Glomerular visceral epithelial cell (primary cell): ENCODE results near the gene FKBP15.

Experiments
- DNase-seq: peaks from one replicate; pipeline ENCODE4 v3.0.0-alpha.2; 2016; ENCODE audit errors: extremely low spot score

The FKBP15 gene

DNA sequence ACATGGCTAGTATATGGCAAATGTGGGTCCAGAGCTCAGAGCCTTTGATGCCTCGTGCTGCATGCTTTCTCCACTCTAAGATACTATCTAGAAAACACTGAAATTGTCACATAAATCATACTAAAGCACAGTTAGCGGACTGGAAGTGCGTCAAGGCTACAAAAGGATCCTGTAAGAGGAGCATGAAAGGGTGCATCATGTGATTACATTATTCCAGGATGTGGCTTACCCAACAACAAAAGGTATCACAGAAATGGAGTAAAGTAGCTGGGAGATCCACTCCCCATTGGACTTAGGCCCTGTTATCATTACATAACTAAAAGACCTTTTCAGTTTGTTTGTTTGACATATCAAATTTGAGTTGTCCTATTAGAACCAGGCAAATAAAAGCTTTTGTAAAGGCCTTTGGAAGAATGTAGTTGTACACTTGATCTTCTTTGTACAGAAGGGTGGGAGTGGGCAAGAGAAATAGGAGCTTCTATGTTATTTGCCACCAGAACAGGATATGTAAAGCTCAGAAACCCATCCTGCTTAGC, 7.1 kb upstream of the FKBP15 start:
- DNase-seq: no peak

- DNase-seq: no peak
Observed at GRCh38 chr9:113227436-113227835, 6.4 kb upstream of the FKBP15 start.

DNA sequence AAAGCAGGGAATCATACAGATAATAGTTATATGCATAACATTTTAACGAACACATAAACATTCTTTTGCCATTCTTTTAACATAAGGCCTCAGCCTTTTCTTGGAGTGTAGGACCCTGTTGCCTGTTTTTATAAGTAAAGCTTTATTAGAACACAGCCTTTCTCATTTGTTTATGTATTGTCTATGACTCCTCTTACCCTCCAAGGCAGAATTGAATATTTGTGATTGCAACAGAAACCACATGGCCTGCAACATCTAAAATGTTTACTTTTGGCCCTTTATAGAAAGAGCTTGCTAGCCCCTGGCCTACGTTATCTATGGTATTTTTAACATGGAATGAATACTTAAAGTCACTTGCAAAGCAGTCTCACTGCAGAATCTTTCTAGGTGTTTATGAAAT, 2.9 kb upstream of the FKBP15 start:
- no peak for DNase-seq

- peak; percentile 13 for DNase-seq
Observed at GRCh38 chr9:113222482-113222841, 1.4 kb upstream of the FKBP15 start.

GRCh38 chr9:113221800-113222481, 864 bp upstream of the FKBP15 start:
- DNase-seq: no peak

- no peak for DNase-seq
Observed at GRCh38 chr9:113220467-113221002, 542 bp downstream of the FKBP15 start.

- peak; percentile 56 for DNase-seq
Observed at GRCh38 chr9:113219969-113220368, 1.1 kb downstream of the FKBP15 start.

GRCh38 chr9:113219186-113219936, 1.7 kb downstream of the FKBP15 start:
- no peak for DNase-seq

DNA sequence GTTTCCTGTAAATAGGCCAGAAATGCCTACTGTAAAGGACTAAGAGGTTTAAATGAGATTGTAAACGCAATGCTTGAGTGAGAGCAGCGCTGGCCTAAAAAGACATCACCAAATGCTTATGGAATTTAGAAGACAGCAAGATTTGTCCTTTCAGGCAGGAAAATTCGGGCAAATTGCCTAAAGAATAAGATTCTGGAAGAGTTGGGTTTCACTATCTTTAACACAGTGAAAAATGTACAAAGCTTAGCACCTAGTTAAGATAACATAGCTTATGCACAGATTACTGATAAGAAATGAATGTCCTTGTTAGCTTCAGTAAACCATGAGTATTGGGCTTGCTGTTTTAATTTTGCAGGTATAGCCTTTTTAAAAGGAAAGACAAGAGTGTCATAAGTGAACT, 4.7 kb downstream of the FKBP15 start:
- DNase-seq: no peak

- DNase-seq: peak; percentile 48
Observed at GRCh38 chr9:113215132-113215531, 5.9 kb downstream of the FKBP15 start.

- no peak for DNase-seq
Observed at GRCh38 chr9:113210815-113211214, 10.3 kb downstream of the FKBP15 start.

GRCh38 chr9:113205861-113206260, 15.2 kb downstream of the FKBP15 start:
- no peak for DNase-seq

DNA sequence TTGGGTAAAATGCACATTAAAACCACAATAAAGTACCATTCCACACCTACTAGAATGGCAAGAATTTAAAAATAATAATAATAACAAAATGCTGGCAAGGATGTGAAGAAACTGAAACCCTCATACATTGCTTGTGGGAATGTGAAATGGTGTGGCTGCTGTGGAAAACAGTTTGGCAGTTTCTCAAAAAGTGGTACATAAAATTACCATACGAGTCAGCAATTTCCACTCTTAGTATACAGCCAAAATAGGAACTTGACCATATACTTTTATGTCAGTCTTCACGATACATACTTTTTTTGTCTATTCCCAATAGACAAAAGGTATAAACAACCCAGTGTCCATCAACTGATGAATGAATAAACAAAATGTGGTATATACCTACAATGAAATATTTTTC, 15.6 kb downstream of the FKBP15 start:
- no peak for DNase-seq

DNA sequence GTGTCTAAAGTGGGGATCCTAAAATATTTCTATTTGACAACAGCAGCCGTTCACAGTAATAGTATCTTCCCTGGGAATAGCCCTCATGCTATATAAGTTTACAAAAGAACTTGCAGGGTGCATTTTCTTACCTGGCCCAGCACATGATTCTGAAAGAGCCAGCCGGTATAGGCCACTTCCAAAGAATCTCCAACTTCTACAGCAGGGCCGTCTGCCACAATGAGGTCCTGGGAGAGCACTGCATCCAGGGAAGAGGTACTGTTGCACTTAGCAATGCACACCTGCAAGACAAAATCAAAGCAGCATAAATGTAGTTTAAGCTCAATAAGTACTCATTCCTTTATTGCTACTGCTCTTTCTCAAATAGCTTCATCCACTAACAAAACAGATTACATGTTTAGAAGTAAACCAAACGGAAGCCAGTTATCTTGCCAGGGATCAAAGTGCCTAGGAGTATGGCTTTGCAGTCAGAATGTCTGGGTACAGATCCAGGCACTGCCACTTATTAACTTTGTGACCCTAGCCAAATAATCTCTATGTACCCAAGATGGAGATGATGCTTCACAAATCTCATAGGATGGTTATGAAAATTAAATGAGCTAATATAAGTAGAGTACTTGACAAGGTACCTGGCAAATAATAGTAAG, 21.3 kb downstream of the FKBP15 start:
- DNase-seq: no peak

GRCh38 chr9:113192455-113192854, 28.6 kb downstream of the FKBP15 start:
- DNase-seq: no peak

GRCh38 chr9:113187929-113188595, 33.0 kb downstream of the FKBP15 start:
- peak; percentile 75 for DNase-seq

DNA sequence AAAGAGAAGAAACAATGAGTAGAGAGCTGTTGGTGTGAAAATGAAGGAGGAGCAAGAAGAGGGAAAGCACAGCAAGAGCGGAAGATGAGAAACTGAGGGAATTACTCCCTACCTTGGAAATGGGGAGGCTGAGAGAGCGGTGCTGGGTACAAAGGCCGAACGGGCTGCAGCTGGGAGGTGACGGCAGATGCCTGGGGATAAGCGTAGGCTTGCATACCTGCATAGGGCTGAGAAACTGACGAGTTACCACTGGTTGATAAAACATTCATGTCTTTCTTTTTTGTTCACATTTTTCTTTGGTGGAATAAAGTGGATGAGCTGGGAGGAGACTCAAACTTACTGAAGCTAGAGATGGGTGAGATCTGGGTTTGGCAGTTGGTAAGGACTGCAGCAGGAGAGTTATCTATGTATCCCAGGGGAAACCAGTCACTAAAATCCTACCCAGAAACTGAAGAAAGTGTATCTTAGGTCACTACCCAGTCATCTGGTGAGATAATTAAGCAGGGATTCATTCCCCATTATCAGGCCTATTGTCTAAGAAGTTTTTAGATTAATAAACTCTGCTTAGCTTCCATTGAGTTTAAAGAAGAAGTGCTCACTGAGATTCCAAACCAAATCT, 34.8 kb downstream of the FKBP15 start:
- DNase-seq: no peak

DNA sequence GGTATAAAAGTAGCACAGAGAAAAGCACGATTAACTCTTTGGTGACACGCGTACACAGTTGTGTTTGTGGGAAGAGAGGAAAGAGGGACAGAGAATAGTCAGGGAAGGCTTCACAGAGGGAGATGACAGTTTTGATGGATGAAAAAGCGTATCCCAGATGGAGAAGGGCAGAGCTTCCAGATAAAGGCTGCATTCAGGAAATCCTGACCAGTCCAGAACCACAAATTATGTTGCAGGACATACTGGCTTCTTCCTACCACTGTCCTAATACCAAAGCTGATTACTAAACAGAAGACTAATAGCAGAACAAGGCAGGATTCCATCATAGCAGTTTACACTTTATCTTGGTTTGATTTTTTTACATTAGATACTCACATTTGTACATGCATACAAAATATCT, 35.8 kb downstream of the FKBP15 start:
- DNase-seq: no peak

- DNase-seq: no peak
Observed at GRCh38 chr9:113184539-113184938, 36.5 kb downstream of the FKBP15 start.

DNA sequence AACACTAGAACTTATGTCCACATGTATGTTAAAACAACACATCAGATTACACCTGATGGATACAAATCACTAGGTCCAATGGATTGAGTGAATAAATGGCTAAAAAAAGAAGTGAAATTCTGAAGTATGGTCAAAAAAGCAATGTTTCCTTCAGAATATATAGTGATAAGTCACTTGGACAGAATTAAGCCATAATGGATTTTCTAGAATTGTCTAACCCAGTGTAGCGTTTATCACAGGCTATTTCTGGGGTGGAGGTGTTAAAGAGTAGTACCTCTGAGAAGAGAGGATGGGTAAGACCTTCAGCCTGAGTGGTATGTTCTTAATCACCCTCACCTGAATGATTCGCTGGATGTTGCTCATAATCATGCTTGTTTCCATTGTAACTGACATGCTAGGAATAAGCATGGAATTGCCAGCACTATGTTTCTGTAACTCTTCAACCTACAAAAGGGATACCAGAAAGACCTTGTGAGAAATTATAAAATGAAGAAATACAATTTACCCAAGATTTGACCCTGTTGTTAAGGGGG, 37.1 kb downstream of the FKBP15 start:
- no peak for DNase-seq

DNA sequence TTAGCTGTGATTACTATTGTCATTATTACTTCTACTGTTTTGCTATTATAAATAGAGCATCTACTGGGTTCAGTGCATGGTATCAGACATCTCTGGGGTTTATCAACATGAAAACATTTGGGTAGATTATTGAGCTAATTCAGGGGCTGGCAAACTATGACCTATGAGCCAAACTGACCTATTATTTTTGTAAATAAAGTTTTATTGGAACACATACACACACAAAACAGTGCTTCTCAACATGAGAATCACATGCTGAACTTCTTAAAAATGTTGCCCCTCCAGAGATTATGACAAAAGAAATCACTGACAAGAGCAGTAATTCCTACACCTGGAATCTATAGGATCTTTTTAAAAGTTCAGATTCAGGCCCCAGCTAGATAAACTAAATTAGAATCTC, 39.9 kb downstream of the FKBP15 start:
- no peak for DNase-seq
